Upper lobe of left lung (tissue), 4 donors: Measurements from ENCODE around the gene TIMM44.

ENCODE experiments used
- CTCF ChIP-seq, 6 experiments: fragments of 450-650 bp in 4 of 6; fragments of 200-600 bp in 2 of 6; sonication (generic) in 2 of 6; IDR thresholded peaks; one replicate each; pipeline ENCODE4 v1.5.1; 2016 to 2019; ENCODE audit warnings: antibody characterized with exemption in 6 of 6
- EP300 ChIP-seq, 4 donors: sonication (generic); formaldehyde crosslinking; IDR thresholded peaks; one replicate each; pipeline ENCODE4 v1.5.1; 2017; ENCODE audit warnings: antibody characterized with exemption in 4 of 4, control low read depth in 2 of 4
- POLR2A ChIP-seq, 4 donors: fragments of 450-650 bp; IDR thresholded peaks; one replicate each; pipeline ENCODE4 v1.5.1; 2016 to 2017; ENCODE audit warnings: antibody characterized with exemption in 4 of 4, mild to moderate bottlenecking in 2 of 4
- POLR2AphosphoS5 ChIP-seq, 2 donors: sonication (generic); formaldehyde crosslinking; IDR thresholded peaks; one replicate each; pipeline ENCODE4 v1.5.1; 2017; ENCODE audit warnings: antibody characterized with exemption in 2 of 2

GRCh38 chr19:7888145-7888825, 55.2 kb downstream of the TIMM44 start, which contains the start of gene LRRC8E:
- TF ChIP-seq POLR2A (IDR thresholded peaks at IDR 0.05) (peak in 2 of 4 donors; percentile 40 to 48), CTCF (IDR thresholded peaks at IDR 0.05) (peak in 1 of 6 experiments; percentile 7), POLR2AphosphoS5 (IDR thresholded peaks at IDR 0.05) (peak in 1 of 2 donors; percentile 36), EP300 (IDR thresholded peaks at IDR 0.05) (no peak)
